K562 (cell line): Measurements from ENCODE around the gene DGKA. TPM values are rescaled to one million over a fixed set of nuclear protein-coding genes. Genes with fewer than 3 reads are reported as not detected.

Source experiments
- FOXO4 ChIP-seq: fragments of 450-650 bp; formaldehyde crosslinking; IDR thresholded peaks from 2 replicates; pipeline ENCODE4 v1.4.0; 2020; ENCODE audit warnings: mild to moderate bottlenecking, moderate library complexity
- HDAC1 ChIP-seq, 2 experiments: fragments of 450-650 bp; IDR thresholded peaks; 2 replicates each; pipeline ENCODE4 v1.6.1; 2016 to 2017; ENCODE audit warnings: inconsistent platforms in 1 of 2, mild to moderate bottlenecking in 1 of 2, moderate library complexity in 1 of 2
- HDGF ChIP-seq: fragments of 450-650 bp; IDR thresholded peaks from 2 replicates; pipeline ENCODE4 v1.6.1; 2016
- HLTF ChIP-seq: fragments of 450-650 bp; IDR thresholded peaks from 2 replicates; pipeline ENCODE4 v1.6.1; 2016
- NCOA1 ChIP-seq: fragments of 450-650 bp; IDR thresholded peaks from 2 replicates; pipeline ENCODE4 v1.6.1; 2016; ENCODE audit warnings: low read depth
- NFRKB ChIP-seq: fragments of 450-650 bp; IDR thresholded peaks from 2 replicates; pipeline ENCODE4 v1.6.1; 2016; ENCODE audit warnings: low read depth
- SMARCA4 ChIP-seq: fragments of 450-650 bp; IDR thresholded peaks from 2 replicates; pipeline ENCODE4 v1.6.1; 2016
- TAL1 ChIP-seq: fragments of 450-650 bp; IDR thresholded peaks from 2 replicates; pipeline ENCODE4 v1.6.1; 2016; ENCODE audit warnings: mild to moderate bottlenecking
- TBP ChIP-seq: optimal IDR thresholded peaks from 2 replicates; pipeline ENCODE3; 2011; ENCODE audit warnings: low read depth, low read length, improper control_type of control experiment
- TFAM ChIP-seq: fragments of 250-450 bp; sonication (Bioruptor Pico); conservative IDR thresholded peaks from 2 replicates; pipeline ENCODE4 v1.5.0; 2021; ENCODE audit warnings: mild to moderate bottlenecking, moderate library complexity
- ZNF197 ChIP-seq: fragments of 200-800 bp; sonication (Bioruptor generic); IDR thresholded peaks from 2 replicates; pipeline ENCODE4 v1.6.1; 2016; ENCODE audit warnings: low read depth, missing genetic modification characterization, missing compliant biosample characterization
- ZNF318 ChIP-seq, 2 experiments: fragments of 450-650 bp; IDR thresholded peaks; 2 replicates each; pipeline ENCODE4 v1.6.1; 2016; ENCODE audit warnings: mild to moderate bottlenecking in 2 of 2, borderline replicate concordance in 1 of 2, low read depth in 1 of 2, moderate library complexity in 1 of 2
- ZNF589 ChIP-seq: fragments of 200-800 bp; sonication (Bioruptor generic); IDR thresholded peaks from 2 replicates; pipeline ENCODE4 v1.6.1; 2016; ENCODE audit warnings: low read depth, missing genetic modification characterization, missing compliant biosample characterization
- polyA plus RNA-seq, 8 experiments: library from polyadenylated mRNA; depleted of rRNA in 4 of 8; stranded (reverse) in 5 of 8; unstranded in 3 of 8; fragments of >200 nt; fragmentation: Nextera tagmentation in 2 of 8; fragmentation: Illumina TruSeq in 1 of 8; extraction: Ambion mirVana in 2 of 8; extraction: Trizol in 1 of 8; gene quantifications; 2 replicates each; pipeline versions ENCODE4 v1.2.1 to v1.2.3, GENCODE V29; 2011 to 2014; ENCODE audit warnings: inconsistent platforms in 1 of 8, missing spikeins in 1 of 8
- total RNA-seq, 7 experiments: library from RNA; depleted of rRNA in 6 of 7; stranded (reverse); fragments of >200 nt in 6 of 7; fragmentation: Illumina TruSeq in 2 of 7; extraction: Trizol in 2 of 7; gene quantifications; 2 replicates each; pipeline versions ENCODE4 v1.2.1 to v1.2.3, GENCODE V29; 2011 to 2021; ENCODE audit warnings: low replicate concordance in 1 of 7

DGKA gene
- total and polyA plus RNA-seq, 9 of the 15 experiments (the other 6 are each of a cell fraction or from before 2014, with no cell fraction given): 3.4 to 12.4 (median 6.2) TPM

DNA sequence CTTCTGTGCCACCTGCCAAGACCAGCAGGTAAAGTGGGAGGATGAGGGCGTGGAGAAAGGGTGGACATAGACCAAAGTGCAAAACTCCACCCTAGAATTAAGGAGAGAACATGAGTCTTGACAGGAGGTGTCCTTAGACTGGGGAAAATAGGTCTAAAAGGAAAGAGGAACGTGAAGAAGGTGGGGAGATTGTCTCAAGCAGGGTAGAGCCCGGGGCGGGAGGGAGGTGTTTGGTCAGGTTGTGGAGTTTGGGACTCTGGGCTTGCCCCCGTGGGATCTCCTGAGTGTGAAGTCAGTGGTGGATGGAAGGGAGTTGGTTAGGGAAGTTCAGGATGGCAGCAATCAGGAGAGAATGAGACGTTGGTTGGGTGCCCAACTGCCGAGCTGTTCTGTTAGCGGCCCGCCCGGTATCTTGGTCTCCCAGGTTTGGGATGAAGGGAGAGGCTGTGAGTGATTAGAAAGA is 386 bp downstream of the DGKA start (continued):
- TF ChIP-seq ZNF318 (IDR thresholded peaks at IDR 0.05; ENCODE audit: borderline replicate concordance in 1 of 2, low read depth in 1 of 2): no peak
- TF ChIP-seq ZNF589 (CRISPR knock-in tag): no peak
- no peak for TF ChIP-seq TBP
- TF ChIP-seq SMARCA4: peak; percentile 23; the same call in 1 of the 2 replicates
- TF ChIP-seq TAL1: peak; percentile 27; the same call in 1 of the 2 replicates
- TF ChIP-seq NFRKB: 0 out of 2 replicates have a peak, but pooled peaks have one; percentile 14
- no peak for TF ChIP-seq FOXO4 (CRISPR knock-in tag)
- 0 out of 4 replicates have a peak, but pooled peaks of 1 of the 2 experiments have one; percentile 17 for TF ChIP-seq HDAC1 (IDR thresholded peaks at IDR 0.05)
- 0 out of 2 replicates have a peak, but pooled peaks have one; percentile 47 for TF ChIP-seq HLTF
- 0 out of 2 replicates have a peak, but pooled peaks have one; percentile 64 for TF ChIP-seq HDGF
- 0 out of 2 replicates have a peak, but pooled peaks have one; percentile 31 for TF ChIP-seq NCOA1
- no peak for TF ChIP-seq ZNF197 (CRISPR knock-in tag)
- TF ChIP-seq TFAM (CRISPR knock-in tag): no peak
